ENCODE data around the gene KIRREL3. TPM values are rescaled to one million over a fixed set of nuclear protein-coding genes. Genes with fewer than 3 reads are reported as not detected.

Gene KIRREL3
- polyA plus RNA-seq, 1 of the 3 experiments (the other 2 are of a cell fraction): 3.7 TPM

- TF ChIP-seq USF2 (IDR thresholded peaks at IDR 0.05; ENCODE audit: borderline replicate concordance, low read depth, low read length) (no peak), CHD2 (IDR thresholded peaks at IDR 0.05; ENCODE audit: low read length, partially characterized antibody) (no peak), EP300 (IDR thresholded peaks at IDR 0.05; ENCODE audit: borderline replicate concordance in 1 of 2, low read depth in 1 of 2, low read length in 1 of 2) (no peak), POLR2AphosphoS5 (IDR thresholded peaks at IDR 0.05; ENCODE audit: low read depth, low read length) (no peak), FOXJ3 (CRISPR knock-in tag; IDR thresholded peaks at IDR 0.05) (no peak), ELF1 (IDR thresholded peaks at IDR 0.05) (no peak)
- TF ChIP-seq, protein P1, sequence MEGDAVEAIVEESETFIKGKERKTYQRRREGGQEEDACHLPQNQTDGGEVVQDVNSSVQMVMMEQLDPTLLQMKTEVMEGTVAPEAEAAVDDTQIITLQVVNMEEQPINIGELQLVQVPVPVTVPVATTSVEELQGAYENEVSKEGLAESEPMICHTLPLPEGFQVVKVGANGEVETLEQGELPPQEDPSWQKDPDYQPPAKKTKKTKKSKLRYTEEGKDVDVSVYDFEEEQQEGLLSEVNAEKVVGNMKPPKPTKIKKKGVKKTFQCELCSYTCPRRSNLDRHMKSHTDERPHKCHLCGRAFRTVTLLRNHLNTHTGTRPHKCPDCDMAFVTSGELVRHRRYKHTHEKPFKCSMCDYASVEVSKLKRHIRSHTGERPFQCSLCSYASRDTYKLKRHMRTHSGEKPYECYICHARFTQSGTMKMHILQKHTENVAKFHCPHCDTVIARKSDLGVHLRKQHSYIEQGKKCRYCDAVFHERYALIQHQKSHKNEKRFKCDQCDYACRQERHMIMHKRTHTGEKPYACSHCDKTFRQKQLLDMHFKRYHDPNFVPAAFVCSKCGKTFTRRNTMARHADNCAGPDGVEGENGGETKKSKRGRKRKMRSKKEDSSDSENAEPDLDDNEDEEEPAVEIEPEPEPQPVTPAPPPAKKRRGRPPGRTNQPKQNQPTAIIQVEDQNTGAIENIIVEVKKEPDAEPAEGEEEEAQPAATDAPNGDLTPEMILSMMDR (IDR thresholded peaks at IDR 0.05): no peak
These were observed 360.9 kb downstream of the KIRREL3 start (continued) for GRCh38 chr11:126639692-126640091.

- Histone ChIP-seq H3K27me3 (ENCODE audit: insufficient read depth) (no peaks in the 10 kb centered on the region), H3K36me3 (replicated peaks in 1 of 2; ENCODE audit: control insufficient read depth in 1 of 2, insufficient read depth in 2 of 2, low read length in 1 of 2) (no peaks in the 10 kb centered on the region), H3F3A (replicated peaks; ENCODE audit: insufficient read depth) (peaks cover 26% of the 10 kb centered on the region), H3K27ac (ENCODE audit: low read depth in 2 of 2, low read length in 1 of 2) (peak overlapping the region; percentile 6 to 90; a peak in 3 of 4 replicates), H3K4me2 (peak overlapping the region; percentile 67), H2AFZ (ENCODE audit: low read depth) (no peak overlapping the region), H3K9ac (peak overlapping the region; percentile 59; the same call in 1 of the 2 replicates), H4K20me1 (ENCODE audit: insufficient read depth) (no peaks in the 10 kb centered on the region), H3K79me2 (ENCODE audit: insufficient read depth) (no peaks in the 10 kb centered on the region), H3K9me3 (no peaks in the 10 kb centered on the region), H3K4me1 (ENCODE audit: control insufficient read depth in 1 of 2, insufficient read depth in 2 of 2, low read depth in 1 of 2, low read length in 1 of 2) (peaks cover 9 to 28% of the 10 kb centered on the region in 2 experiments), H3K4me3 (ENCODE audit: low read depth in 2 of 2, low read length in 1 of 2) (no peak overlapping the region), H3K9me2 (no peaks in the 10 kb centered on the region)
- peak; percentile 27 for DNase-seq
- 82% methylated on average over 5 of the region's 5 CpGs for WGBS (ENCODE audit: low lambda C conversion rate)
- ChIA-PET CTCF (interaction anchor here (1.0 to 1.6 kb wide), 5 partner anchors 17 to 328 kb away, joined by 3 to 9 read pairs (median 3); no protein-coding TSS in a partner anchor), POLR2A (interaction anchor here (0.8 kb wide), 1 partner anchor 16 kb away, joined by 3 read pairs; no protein-coding TSS in a partner anchor)
- no peak for TF ChIP-seq ELF1 (IDR thresholded peaks at IDR 0.05)
These were observed 361.9 kb downstream of the KIRREL3 start for GRCh38 chr11:126638648-126639047.

DNA sequence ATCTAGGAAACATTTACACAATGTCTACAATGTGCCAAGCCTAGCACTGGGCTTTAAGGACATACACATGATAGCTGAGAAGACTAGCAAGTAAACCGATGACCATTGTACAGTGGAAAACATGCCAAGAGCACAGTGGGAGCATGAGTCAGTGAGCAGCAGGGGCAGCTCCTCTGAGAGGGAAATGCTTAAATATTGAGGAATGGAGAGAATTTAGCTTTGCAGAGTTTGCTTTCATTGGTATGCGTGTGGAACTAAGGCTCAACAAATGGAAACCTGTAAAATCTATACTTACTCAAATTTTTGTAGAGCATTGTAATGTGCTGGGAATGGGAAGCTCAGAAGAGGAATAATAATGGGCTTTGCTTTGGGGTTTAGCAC, 362.8 kb downstream of the KIRREL3 start:
- no peaks in the 10 kb centered on the region for H3K9me3 ChIP-seq
- no peak overlapping the region; a peak in 1 of 4 replicates for H3K4me3 ChIP-seq (ENCODE audit: low read depth in 2 of 2, low read length in 1 of 2)
- peaks cover 9 to 28% of the 10 kb centered on the region in 2 experiments for H3K4me1 ChIP-seq (ENCODE audit: control insufficient read depth in 1 of 2, insufficient read depth in 2 of 2, low read depth in 1 of 2, low read length in 1 of 2)
- no peaks in the 10 kb centered on the region for H3K27me3 ChIP-seq (ENCODE audit: insufficient read depth)
- H4K20me1 ChIP-seq (ENCODE audit: insufficient read depth): no peaks in the 10 kb centered on the region
- peak overlapping the region; percentile 50 to 90; a peak in 3 of 4 replicates for H3K27ac ChIP-seq (ENCODE audit: low read depth in 2 of 2, low read length in 1 of 2)
- WGBS (ENCODE audit: low lambda C conversion rate): 25% methylated on average over 2 of the region's 2 CpGs
- DNase-seq: no peak
- peak overlapping the region; percentile 59; the same call in 1 of the 2 replicates for H3K9ac ChIP-seq
- no peaks in the 10 kb centered on the region for H3K9me2 ChIP-seq
- peaks cover 26% of the 10 kb centered on the region for H3F3A ChIP-seq (replicated peaks; ENCODE audit: insufficient read depth)
- H3K79me2 ChIP-seq (ENCODE audit: insufficient read depth): no peaks in the 10 kb centered on the region
- H3K36me3 ChIP-seq (replicated peaks in 1 of 2; ENCODE audit: control insufficient read depth in 1 of 2, insufficient read depth in 2 of 2, low read length in 1 of 2): no peaks in the 10 kb centered on the region
- peak overlapping the region; percentile 67 for H3K4me2 ChIP-seq
- H2AFZ ChIP-seq (ENCODE audit: low read depth): no peak overlapping the region
- POLR2A ChIA-PET: interaction anchor here (0.8 kb wide), 1 partner anchor 17 kb away, joined by 3 read pairs; no protein-coding TSS in a partner anchor
- CTCF ChIA-PET: interaction anchor here (1.6 kb wide), 2 partner anchors 30 to 327 kb away, joined by 3 to 9 read pairs; no protein-coding TSS in a partner anchor
- TF ChIP-seq NFIC (IDR thresholded peaks at IDR 0.05; ENCODE audit: borderline replicate concordance) (peak; percentile 74), ZBTB33 (IDR thresholded peaks at IDR 0.05; ENCODE audit: borderline replicate concordance, low read depth) (no peak), RCOR1 (IDR thresholded peaks at IDR 0.05; ENCODE audit: low read length) (no peak), GATA2 (CRISPR knock-in tag; IDR thresholded peaks at IDR 0.05) (no peak), JUND (IDR thresholded peaks at IDR 0.05) (peak; percentile 73), RXRA (IDR thresholded peaks at IDR 0.05; ENCODE audit: borderline replicate concordance, low read depth) (no peak), POLR2AphosphoS5 (IDR thresholded peaks at IDR 0.05; ENCODE audit: low read depth, low read length) (no peak), TCF12 (IDR thresholded peaks at IDR 0.05) (peak; percentile 48), NRF1 (IDR thresholded peaks at IDR 0.05; ENCODE audit: low read depth, low read length) (no peak), CHD2 (IDR thresholded peaks at IDR 0.05; ENCODE audit: low read length, partially characterized antibody) (no peak), FOXM1 (IDR thresholded peaks at IDR 0.05; ENCODE audit: low read depth) (no peak)
- TF ChIP-seq, protein P2, sequence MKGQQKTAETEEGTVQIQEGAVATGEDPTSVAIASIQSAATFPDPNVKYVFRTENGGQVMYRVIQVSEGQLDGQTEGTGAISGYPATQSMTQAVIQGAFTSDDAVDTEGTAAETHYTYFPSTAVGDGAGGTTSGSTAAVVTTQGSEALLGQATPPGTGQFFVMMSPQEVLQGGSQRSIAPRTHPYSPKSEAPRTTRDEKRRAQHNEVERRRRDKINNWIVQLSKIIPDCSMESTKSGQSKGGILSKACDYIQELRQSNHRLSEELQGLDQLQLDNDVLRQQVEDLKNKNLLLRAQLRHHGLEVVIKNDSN (IDR thresholded peaks at IDR 0.05; ENCODE audit: borderline replicate concordance, low read depth): no peak
- TF ChIP-seq, protein P3, sequence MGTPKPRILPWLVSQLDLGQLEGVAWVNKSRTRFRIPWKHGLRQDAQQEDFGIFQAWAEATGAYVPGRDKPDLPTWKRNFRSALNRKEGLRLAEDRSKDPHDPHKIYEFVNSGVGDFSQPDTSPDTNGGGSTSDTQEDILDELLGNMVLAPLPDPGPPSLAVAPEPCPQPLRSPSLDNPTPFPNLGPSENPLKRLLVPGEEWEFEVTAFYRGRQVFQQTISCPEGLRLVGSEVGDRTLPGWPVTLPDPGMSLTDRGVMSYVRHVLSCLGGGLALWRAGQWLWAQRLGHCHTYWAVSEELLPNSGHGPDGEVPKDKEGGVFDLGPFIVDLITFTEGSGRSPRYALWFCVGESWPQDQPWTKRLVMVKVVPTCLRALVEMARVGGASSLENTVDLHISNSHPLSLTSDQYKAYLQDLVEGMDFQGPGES (IDR thresholded peaks at IDR 0.05; ENCODE audit: low read depth, low read length): no peak

Measured in SK-N-SH (cell line).